Spinal cord (tissue), 10 donors: ENCODE results near the gene SHROOM3. TPM values are rescaled to one million over a fixed set of nuclear protein-coding genes. Genes with fewer than 3 reads are reported as not detected.
A peak's percentile ranks its signal among the peaks of the same experiment; 100 is the strongest.

Experiments
- DNase-seq, 6 donors: peaks; one replicate each; pipeline versions ENCODE4 v3.0.0 to v3.0.0-alpha.2; 2013 to 2015; ENCODE audit warnings: low spot score in 6 of 6, low read depth in 4 of 6
- H3K27ac ChIP-seq: one replicate; pipeline ENCODE4 v1.5.1; 2013; ENCODE audit warnings: low read depth, low read length, control low read depth
- H3K27me3 ChIP-seq: one replicate; pipeline ENCODE4 v1.6.1; 2013; ENCODE audit warnings: low read length; ENCODE audit not compliant: control insufficient read depth, insufficient read depth
- H3K36me3 ChIP-seq: one replicate; pipeline ENCODE4 v1.6.1; 2013; ENCODE audit warnings: low read length; ENCODE audit not compliant: control insufficient read depth, insufficient read depth
- H3K4me1 ChIP-seq: one replicate; pipeline ENCODE4 v1.6.1; 2013; ENCODE audit warnings: low read length; ENCODE audit not compliant: control insufficient read depth, insufficient read depth
- H3K4me3 ChIP-seq: one replicate; pipeline ENCODE4 v1.5.1; 2013; ENCODE audit warnings: low read depth, low read length, control low read depth
- H3K9me3 ChIP-seq: one replicate; pipeline ENCODE4 v1.6.1; 2013; ENCODE audit warnings: low read length; ENCODE audit not compliant: control insufficient read depth, insufficient read depth
- WGBS: methylation state at CpG from one replicate; pipeline ENCODE4 v1.1.5; 2013; ENCODE audit warnings: missing lambda C conversion rate; ENCODE audit not compliant: insufficient coverage; 5-methylcytosine and 5-hydroxymethylcytosine counted together
- polyA plus RNA-seq, 2 donors: library from polyadenylated mRNA; unstranded; fragments of 120-200 nt; gene quantifications; one replicate each; pipeline ENCODE4 v1.2.1, GENCODE V29; 2013; ENCODE audit not compliant: insufficient read length in 2 of 2
- total RNA-seq, 2 donors: library from RNA; depleted of rRNA in 1 of 2; stranded (reverse); fragments of 120-200 nt in 1 of 2; fragments of >200 nt in 1 of 2; gene quantifications; one replicate each; pipeline versions ENCODE4 v1.2.3 to v1.2.4, GENCODE V29; 2013 to 2014
- donor health status: healthy.

SHROOM3 gene
- total and polyA plus RNA-seq, 4 donors = 11.6 to 23.3 (median 19.3) TPM

DNA sequence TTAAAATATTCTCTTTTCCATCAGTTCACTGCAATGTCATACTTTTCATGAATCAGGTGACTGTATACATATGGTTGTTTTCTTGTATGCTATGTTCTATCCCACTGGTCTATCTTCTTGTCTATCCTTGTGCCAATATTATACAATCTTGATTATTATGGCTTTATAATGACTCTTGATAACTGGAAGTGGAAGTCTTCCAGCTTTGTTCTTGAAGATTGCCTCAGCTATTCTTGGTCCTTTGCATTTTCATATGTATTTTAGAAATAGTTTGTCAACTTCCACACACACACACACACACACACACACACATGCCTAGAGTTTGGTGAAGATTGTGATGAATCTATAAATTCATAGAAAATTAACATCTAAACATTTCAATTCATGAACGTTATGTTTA, 67.9 kb downstream of the SHROOM3 start:
- no peaks in the 10 kb centered on the region for H3K36me3 ChIP-seq
- WGBS = no CpG with 5 or more reads among the region's 1 CpG
- no peak for DNase-seq

GRCh38 chr4:76504613-76505465, 69.8 kb downstream of the SHROOM3 start:
- Histone ChIP-seq H3K27ac (no peak overlapping the region), H3K27me3 (no peaks in the 10 kb centered on the region), H3K4me3 (no peak overlapping the region), H3K9me3 (no peaks in the 10 kb centered on the region), H3K36me3 (no peaks in the 10 kb centered on the region), H3K4me1 (no peaks in the 10 kb centered on the region)
- peak in 2 of 6 donors; percentile 75 to 83 for DNase-seq
- no CpG with 5 or more reads among the region's 2 CpGs for WGBS

More for the DNA sequence above, 67.9 kb downstream of the SHROOM3 start:
- no peak overlapping the region for H3K27ac ChIP-seq
- no peaks in the 10 kb centered on the region for H3K9me3 ChIP-seq
- H3K4me1 ChIP-seq = no peaks in the 10 kb centered on the region
- no peaks in the 10 kb centered on the region for H3K27me3 ChIP-seq
- H3K4me3 ChIP-seq = no peak overlapping the region

DNA sequence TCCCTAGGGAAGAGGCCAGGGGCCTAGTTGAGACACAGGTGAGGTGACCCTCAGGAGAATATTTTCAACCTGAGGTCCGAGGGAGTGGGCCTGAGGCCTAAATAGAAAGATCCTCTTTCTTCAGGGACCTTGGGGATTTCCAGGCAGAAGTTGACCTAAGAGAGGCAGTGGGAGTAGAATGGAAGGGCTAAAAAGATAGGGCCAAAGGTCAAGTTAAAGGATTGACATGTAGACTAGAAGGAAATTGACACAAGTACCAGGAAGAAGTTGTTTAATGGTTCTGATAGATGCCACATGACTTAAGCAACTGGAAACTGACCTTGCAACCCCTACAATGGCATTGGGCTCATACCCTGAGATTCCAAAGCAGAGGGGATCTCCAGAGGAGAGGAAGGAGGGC, 76.9 kb downstream of the SHROOM3 start:
- DNase-seq = no peak
- H3K27ac ChIP-seq = no peak overlapping the region
- no peak overlapping the region for H3K4me3 ChIP-seq

DNA sequence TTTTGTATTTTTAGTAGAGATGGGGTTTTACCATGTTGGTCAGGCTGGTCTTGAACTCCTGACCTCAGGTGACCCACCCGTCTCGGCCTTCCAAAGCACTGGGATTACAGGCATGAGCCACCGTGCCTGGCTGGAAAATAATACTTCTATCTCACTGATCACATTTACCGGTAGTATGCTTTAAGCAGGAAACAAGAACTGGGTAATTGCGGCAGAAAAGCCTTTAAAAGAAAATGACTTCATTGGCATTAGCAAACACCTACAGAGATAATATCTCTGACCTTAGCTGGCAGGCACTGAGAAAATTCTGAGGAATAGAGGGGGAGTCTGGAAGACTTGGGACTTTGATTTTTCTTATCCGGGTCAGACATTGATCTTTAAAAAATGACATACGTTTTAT, 78.5 kb downstream of the SHROOM3 start:
- no peaks in the 10 kb centered on the region for H3K9me3 ChIP-seq
- no peak overlapping the region for H3K4me3 ChIP-seq
- H3K27me3 ChIP-seq = no peaks in the 10 kb centered on the region
- WGBS = no CpG with 5 or more reads among the region's 7 CpGs
- no peak for DNase-seq
- H3K27ac ChIP-seq = no peak overlapping the region
- H3K4me1 ChIP-seq = no peaks in the 10 kb centered on the region
- no peaks in the 10 kb centered on the region for H3K36me3 ChIP-seq

More for the DNA sequence above, 76.9 kb downstream of the SHROOM3 start:
- Histone ChIP-seq H3K4me1 (no peaks in the 10 kb centered on the region), H3K27me3 (no peaks in the 10 kb centered on the region), H3K9me3 (no peaks in the 10 kb centered on the region), H3K36me3 (no peaks in the 10 kb centered on the region)
- 93% methylated on average over 1 of the region's 1 CpG for WGBS

GRCh38 chr4:76514087-76514486, 79.1 kb downstream of the SHROOM3 start:
- DNase-seq = no peak
- no peaks in the 10 kb centered on the region for H3K4me1 ChIP-seq
- no peaks in the 10 kb centered on the region for H3K36me3 ChIP-seq
- no peaks in the 10 kb centered on the region for H3K9me3 ChIP-seq
- no peaks in the 10 kb centered on the region for H3K27me3 ChIP-seq
- no peak overlapping the region for H3K4me3 ChIP-seq
- no peak overlapping the region for H3K27ac ChIP-seq

DNA sequence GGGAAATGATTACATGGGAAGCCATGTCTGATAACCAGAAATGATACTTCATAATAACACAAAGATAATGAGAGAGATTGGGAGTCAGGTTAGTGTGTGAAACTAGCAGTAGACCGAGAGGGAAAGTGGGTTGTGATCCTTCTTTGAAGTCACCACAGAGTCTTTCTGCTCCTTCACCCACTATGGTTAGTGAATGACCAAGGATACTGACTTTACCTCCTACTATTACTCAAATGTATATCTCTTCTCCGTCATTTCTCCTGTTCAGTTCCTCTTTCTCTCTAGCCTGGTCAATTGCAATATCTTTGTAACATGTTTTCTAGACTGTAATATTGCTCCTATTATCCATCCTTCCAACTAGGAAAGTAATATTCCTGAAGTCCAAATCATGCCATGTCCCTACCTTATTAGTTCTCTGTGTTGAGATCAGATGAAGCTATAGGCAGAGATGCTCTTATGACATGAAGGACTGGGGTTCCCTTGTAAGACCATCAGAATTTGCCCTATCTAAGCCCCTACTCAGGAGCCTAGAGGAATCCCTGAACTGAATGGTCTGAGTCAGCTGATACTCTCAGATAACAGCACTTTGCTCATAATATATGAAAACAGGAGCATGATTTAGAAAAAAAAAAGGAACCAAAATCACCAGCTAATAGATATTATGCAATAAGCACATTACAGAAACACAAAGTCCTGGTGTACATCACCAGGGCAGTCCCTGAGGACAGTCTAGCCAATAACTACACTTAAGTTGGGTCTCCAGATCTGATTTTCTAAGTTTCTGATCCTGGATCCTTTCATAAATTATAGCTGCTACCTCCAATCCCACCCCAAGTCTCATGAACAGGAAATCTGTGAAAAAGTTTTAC, 81.2 kb downstream of the SHROOM3 start:
- no peak overlapping the region for H3K27ac ChIP-seq
- H3K4me3 ChIP-seq = no peak overlapping the region
- no peaks in the 10 kb centered on the region for H3K9me3 ChIP-seq
- DNase-seq = no peak
- no peaks in the 10 kb centered on the region for H3K4me1 ChIP-seq
- no peaks in the 10 kb centered on the region for H3K27me3 ChIP-seq
- no peaks in the 10 kb centered on the region for H3K36me3 ChIP-seq
- no CpG with 5 or more reads among the region's 2 CpGs for WGBS

DNA sequence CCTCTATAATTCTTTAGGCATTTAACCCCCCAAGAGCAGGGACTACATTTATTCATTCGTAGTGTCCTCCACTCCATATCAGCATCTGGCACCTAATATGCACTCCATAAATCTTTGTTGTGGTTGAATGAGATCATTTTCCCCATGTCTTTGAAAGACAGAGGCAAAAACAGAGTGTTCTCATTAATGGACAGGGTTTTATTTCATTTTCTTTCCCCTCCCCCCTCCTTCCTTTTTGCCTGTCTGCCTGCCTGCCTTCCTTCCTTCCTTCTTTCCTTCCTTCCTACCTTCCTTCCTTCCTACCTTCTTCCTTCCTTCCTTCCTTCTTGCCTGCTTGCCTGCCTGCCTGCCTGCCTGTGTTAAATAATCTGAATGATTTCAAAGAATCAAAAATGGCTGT, 83.2 kb downstream of the SHROOM3 start:
- WGBS = no CpG with 5 or more reads among the region's 1 CpG
- Histone ChIP-seq H3K4me1 (no peaks in the 10 kb centered on the region), H3K27me3 (no peaks in the 10 kb centered on the region), H3K4me3 (no peak overlapping the region), H3K27ac (no peak overlapping the region), H3K36me3 (no peaks in the 10 kb centered on the region), H3K9me3 (no peaks in the 10 kb centered on the region)
- DNase-seq = no peak

GRCh38 chr4:76523593-76523992, 88.6 kb downstream of the SHROOM3 start:
- peak in 2 of 6 donors; percentile 32 to 51 for DNase-seq
- 59% methylated on average over 6 of the region's 6 CpGs for WGBS
- Histone ChIP-seq H3K9me3 (no peaks in the 10 kb centered on the region), H3K27ac (no peak overlapping the region), H3K27me3 (no peaks in the 10 kb centered on the region), H3K36me3 (no peaks in the 10 kb centered on the region), H3K4me1 (peaks cover 11% of the 10 kb centered on the region), H3K4me3 (no peak overlapping the region)

- Histone ChIP-seq H3K36me3 (no peaks in the 10 kb centered on the region), H3K27ac (no peak overlapping the region), H3K4me3 (no peak overlapping the region), H3K4me1 (peaks cover 11% of the 10 kb centered on the region), H3K27me3 (no peaks in the 10 kb centered on the region), H3K9me3 (no peaks in the 10 kb centered on the region)
- DNase-seq = no peak
- WGBS = 92% methylated on average over 4 of the region's 4 CpGs
Observed at GRCh38 chr4:76525751-76526150, 90.7 kb downstream of the SHROOM3 start.
